Heart left ventricle (tissue), 13 donors: ENCODE measurements around the gene PRKCB.

Source experiments
- CTCF ChIP-seq, 12 donors: fragments of 200-600 bp; sonication (generic) in 4 of 12; IDR thresholded peaks; one replicate each; pipeline versions ENCODE4 v1.5.0 to v1.8.0; 2018 to 2022; ENCODE audit warnings: antibody characterized with exemption in 12 of 12, mild to moderate bottlenecking in 5 of 12
- POLR2A ChIP-seq, 2 donors: fragments of 450-650 bp; IDR thresholded peaks; one replicate each; pipeline ENCODE4 v1.6.1; 2017; ENCODE audit warnings: antibody characterized with exemption in 2 of 2, mild to moderate bottlenecking in 2 of 2, moderate library complexity in 2 of 2
- donor health status: ischemic (EF 13 %, LVEDD 7.1; RV severe dilation, severe dysfunction).
- donor health status: DM: no; HTN: yes; CAD: no.
- donor health status: DM: no; HTN: no; CAD: no.
- donor health status: ischemic (EF 25% LVEDD 6.9; RV normal size, moderate dysfunction).
- donor health status: ischemic (EF 25% LVEDD 5.7; RV mildly dilated, moderate dysfunction).
- donor health status: ischemic (EF 35%, LVEDD 5.7; RV mildly dilated, moderate dysfunction).
- donor health status: nonischemic (EF 11% LVEDD 7.7; RV severe dilation, severe dysfunction).
- donor health status: DM: yes; HTN: yes; CAD: no.
- donor health status: PGD.
- donor health status: ischemic (EF 29% LVEDD 5.4; RV normal size, mild dysfunction).
- donor health status: nonischemic (EF 23%, LVEDD 6.1; RV moderate dilation, normal function).

DNA sequence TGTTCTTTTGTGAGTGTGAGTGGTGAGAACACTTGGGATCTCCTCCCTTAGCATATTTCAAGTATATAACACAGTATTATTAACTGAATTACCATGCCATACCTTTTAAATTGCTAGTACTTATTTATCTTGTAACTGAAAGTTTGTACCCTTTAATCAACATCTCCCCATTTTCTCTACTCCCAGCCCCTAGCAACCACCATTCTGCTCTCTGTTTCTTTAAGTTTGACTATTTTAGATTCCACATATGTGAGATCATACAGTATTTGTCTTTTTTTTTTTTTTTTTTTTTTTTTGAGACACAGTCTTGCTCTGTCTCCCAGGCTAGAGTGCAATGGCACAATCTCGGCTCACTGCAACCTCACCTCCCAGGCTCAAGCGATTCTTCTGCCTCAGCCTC, 302.8 kb downstream of the PRKCB start:
- TF ChIP-seq CTCF (IDR thresholded peaks at IDR 0.05) (no peak), POLR2A (IDR thresholded peaks at IDR 0.05) (no peak)
